HT1080 (cell line): ENCODE results near the gene ALDH1A3. TPM values are rescaled to one million over a fixed set of nuclear protein-coding genes. Genes with fewer than 3 reads are reported as not detected.

Source experiments
- DNase-seq: peaks from one replicate; pipeline ENCODE4 v3.0.0-alpha.2; 2015; ENCODE audit warnings: low read depth
- total RNA-seq: library from RNA; depleted of rRNA; stranded (reverse); fragments of >200 nt; shearing (Covaris generic); gene quantifications from 2 replicates; pipeline ENCODE4 v1.2.3, GENCODE V29; 2014

The ALDH1A3 gene
- total RNA-seq, 1 experiment from 2014 or later = 0.39 TPM

DNA sequence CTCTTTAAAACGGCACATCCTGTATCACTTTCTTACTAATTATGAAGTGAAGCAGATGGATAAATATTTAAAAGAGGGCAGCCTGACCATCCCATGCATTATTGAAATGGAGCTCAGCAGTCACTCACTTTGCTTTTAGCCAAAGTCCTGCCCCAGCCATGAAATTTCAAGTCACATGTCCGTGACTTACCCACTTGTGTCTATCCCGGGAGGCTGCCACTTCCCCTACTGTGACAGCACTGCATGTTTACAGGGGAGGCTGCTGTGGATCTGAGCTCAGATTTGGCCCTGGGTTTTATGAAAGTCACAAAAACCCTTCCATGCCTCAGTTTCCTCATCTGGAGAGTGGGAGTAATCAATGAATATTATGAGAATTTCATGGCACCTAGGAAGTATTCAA is 21.7 kb downstream of the ALDH1A3 start:
- DNase-seq = no peak

DNA sequence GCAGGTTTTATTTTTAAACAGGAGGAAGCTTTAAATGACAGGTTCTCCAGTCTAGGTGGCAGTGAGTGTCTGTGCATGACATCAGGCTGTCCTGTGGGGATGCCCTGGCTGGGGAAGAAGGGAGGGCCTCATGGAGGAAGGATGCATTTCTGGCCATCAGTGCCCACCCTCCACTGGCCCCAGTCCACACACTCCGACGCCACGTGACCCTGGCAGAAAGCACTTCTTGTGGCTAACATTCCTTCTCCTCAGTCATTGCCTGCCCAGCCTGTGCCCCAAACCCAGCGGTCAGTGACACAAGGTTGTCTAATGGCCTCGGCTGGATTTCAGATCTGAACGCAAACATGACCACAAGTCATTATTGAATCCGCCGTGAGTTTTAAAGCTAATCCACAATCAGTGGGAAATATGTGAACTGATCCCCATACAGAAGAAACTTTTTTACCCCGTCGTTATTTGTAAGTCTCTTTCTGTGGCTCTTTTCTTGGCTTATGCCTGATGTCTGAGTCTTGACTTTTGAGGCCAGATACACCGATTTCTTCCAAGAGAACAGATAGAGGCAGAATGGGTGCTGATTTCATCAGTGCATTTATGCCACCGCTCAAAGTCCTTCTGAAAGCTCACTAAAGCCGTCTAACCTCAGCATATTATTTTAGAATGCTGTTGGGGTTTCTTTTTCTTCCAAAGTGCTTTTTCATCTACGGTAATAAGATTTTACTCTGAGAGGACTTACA is 22.2 kb downstream of the ALDH1A3 start:
- no peak for DNase-seq

DNA sequence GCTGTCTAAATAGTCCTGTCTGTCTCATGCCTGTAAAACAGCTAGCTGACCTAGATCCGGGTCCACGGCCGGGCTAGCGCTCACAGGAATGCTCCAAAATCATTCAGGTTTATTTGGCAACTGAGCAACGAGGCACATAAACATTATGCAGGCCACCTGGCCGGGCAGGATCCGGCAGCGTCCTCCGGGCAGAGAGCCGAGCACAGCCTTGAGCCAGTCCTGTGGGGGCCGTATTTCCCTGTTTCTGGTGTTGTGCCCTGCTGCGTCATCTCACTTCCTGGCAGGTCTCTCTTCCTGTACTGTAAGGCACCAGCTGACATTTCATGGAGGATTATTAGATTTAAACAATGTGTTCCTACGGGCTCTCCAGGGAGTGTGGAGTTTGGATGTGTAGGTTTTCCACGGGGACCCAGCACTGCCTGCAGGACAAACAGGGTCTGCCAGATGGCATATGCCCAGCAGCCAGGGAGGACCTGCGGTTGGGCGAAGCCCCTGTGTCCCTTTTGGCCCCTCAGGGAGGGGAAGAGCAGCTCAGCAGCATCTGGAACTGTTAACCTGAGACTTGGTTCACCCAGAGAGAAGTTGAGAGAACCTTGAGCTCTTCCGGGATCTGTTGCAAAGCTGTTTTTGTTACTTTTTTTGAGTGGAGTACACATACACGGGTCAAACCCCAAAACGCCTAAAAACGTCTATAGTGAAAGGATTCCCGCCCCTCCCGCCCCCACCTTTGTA is 23.0 kb downstream of the ALDH1A3 start:
- DNase-seq = peak; percentile 23

DNA sequence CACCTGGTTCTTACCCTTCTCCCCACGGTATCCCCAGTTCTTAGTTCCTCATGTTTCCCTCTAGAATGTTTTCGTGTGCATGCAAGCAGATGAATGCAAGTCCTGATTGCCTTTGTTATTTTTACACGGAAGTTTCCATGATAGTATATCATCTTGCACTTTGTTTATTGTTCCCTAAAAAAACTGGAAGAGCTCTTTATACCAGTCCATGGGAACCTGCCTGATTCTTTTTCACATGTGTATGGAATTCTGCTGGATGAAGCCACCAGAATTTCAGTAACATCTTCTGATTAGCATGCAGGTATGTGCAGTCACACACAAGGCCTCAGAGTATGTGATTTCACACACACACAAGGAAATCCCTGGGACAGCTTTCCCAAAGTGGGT is 23.5 kb downstream of the ALDH1A3 start:
- DNase-seq = no peak

DNA sequence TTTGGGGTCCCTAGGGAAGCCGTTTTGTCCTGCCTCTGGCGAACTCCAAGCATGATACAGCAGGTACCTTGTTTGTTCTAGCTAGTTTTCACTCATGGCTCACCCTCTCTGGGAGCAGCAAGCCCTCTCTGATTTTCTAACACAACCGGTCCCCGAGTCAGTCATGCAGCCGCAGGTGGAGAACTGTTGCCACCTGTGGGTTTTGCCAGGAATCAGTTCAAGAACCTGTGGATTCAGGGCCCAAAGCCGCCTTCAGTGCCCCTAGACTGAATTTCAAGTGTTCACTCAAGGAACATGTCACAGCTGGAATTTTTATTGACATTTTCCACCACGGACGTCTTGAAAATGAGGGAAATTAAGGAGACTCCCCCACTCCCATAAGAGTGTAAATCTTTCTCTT is 26.2 kb downstream of the ALDH1A3 start:
- DNase-seq = no peak

DNA sequence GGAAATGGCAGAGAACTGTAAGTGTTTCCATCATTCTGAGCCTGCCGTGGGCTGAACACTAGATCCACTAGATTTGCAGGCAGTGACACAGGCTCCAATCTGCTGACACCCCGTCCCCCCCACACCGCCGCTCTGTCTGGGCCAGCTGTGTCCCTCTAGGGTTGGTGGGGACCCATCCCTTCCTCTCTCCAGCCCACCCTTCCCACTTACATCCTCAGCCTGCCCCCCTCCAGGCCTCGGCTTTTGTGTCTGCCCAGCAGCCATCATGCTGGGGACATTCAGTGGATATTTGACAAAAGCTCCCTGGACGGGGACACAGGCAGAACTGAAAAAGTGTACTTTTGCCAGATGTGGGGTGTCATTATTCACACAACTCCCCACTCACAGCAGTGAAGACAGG is 28.8 kb downstream of the ALDH1A3 start:
- no peak for DNase-seq

DNA sequence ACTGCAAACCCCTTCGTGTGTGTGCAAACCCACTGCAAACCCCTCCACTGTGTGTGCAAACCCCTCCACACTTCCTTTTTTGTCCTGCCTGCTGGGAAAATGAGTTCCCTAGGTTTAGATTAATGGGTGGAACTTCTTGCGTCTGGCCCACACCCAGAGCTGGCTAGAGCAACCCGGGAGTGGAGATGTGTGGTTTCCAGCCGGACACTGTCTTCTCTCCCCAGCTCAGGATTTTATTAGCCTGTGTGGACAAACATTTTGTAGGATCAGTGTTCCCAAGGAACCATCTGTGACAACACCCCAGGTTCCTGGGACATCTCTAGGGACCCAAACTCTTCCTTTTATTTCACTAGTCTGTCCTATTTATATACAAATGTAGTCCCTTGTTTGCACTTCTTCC is 29.9 kb downstream of the ALDH1A3 start:
- no peak for DNase-seq

DNA sequence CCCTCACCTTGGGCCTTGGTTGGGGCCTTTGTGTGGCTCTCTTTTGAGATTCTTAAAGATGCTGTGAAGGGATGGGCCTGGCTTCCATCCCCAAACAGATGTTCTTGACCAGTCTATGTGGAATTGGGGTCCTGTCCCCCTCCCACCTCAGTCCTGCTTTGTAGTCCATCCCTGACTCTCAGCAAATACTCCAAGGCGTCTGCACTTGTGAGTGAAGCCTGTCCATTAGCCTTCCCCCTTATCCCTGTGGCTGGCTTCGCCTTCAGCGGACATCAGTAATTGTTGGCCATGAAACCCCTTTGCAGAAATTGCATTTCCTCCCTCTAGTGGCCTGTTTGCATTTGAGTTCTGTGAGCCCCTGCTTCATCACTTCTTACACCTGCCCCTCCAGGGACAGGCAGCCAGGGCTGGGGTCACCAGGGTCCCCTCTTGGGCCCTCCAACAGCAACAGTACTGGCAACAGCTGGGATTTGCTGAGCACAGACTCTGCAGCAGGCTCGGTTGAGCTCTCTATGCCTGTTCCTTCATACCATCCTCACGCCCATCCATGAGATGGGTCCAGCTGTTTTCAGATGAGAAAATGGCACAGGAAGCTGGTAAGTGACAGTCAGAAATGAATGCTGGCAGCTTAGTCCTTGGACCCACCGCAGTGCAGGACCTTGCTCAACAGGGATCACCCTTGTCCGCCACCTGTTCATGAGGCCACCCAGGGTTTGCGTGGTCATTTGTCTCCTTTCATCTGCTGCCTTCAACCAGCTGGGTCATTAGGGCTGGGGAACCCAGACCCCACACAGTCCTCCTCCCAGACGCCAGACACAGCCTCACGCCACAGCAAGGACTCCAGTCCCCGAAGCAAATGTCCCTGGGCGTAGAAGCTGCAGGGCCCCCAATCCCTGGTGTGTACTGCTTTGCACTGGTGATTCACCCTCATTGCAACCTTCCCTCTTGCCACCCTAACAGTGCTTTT is 30.6 kb downstream of the ALDH1A3 start:
- no peak for DNase-seq

DNA sequence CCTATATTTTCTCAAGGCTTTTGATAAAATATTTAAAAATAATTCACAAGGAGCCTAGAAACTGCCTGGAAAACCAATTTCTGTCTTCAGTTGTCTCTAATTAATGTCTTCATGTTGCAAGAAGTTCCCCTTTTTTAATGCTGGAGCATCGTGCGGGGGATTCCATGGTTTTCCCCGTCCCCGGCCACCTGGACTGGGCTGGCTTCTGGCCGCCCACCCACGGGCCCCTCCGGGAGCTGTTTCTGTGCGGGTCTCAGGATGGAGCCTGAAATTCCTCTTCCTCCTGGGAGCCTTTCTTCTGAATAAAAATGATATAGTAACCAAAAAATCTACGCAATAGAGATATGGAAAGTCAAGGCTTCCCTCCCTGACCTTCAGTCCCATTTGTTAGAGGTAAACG is 31.5 kb downstream of the ALDH1A3 start:
- no peak for DNase-seq

DNA sequence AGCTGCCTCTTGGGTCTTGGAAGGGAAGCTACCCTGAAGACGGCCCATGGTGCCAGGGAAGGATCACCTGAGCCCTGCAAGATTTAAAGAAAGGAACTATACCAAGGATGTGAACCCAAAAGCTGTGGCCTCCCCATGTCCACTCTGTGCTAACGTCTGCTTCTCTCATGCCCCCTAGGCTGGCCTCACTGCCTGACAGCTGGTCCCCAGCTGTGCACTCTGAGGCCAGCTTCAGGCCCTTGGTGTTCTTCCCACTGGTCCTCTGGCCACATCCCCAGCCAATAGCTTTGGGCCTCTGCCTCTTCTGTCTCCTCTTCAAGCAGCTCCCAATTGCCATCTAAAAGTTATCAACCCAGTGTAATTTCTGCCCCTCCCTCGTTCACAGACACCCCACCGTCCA is 34.3 kb downstream of the ALDH1A3 start:
- DNase-seq = no peak

DNA sequence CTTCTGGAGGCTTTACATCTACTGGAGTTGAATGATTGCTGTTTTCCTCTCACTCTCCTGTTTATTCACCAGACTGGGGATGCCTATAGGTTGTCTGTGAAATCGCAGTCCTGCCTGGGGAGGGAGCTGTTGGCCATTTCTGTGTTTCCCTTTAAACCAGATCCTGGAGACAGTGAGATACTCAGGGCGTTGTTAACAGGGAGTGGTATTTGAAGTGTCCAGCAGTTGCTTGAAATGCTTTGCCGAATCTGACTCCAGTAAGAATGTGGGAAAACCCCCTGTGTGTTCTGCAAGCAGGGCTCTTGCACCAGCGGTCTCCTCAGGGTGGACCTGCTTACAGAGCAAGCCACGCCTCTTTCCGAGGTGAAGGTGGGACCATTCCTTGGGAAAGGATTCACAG is 35.2 kb downstream of the ALDH1A3 start:
- DNase-seq = no peak

DNA sequence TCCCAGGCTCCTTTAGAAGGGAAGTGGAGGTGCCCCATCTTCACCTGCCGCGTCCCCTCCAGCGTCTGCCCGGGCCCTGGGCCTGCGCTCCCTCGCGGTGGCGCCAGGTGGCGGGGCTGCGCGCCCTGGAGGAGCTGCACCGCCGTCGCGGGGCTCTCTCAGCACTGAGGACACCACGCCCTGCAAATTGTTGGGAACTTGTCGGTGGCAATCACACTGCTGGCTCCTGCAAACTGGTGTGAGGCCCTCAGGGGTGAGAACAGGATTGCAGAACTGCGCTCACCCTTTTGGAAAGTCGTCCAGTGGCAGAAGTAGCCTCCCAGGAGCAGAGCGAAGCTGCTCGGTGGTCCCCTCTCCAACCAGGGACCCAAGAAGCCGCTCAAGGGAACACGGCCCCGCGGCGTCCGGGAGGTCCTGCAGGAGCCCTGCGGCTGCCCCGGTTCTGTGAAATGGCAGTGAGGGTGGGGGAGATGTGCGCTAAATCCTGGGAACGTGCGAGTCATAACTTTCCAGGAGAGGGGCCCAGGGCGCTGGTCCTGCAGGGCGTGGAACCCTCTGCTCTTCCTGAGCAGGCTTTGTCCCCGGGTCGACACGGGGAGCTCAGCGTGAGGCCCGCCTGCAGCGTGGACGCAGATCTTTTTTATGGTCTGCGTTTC is 38.5 kb downstream of the ALDH1A3 start:
- DNase-seq = peak; percentile 75

DNA sequence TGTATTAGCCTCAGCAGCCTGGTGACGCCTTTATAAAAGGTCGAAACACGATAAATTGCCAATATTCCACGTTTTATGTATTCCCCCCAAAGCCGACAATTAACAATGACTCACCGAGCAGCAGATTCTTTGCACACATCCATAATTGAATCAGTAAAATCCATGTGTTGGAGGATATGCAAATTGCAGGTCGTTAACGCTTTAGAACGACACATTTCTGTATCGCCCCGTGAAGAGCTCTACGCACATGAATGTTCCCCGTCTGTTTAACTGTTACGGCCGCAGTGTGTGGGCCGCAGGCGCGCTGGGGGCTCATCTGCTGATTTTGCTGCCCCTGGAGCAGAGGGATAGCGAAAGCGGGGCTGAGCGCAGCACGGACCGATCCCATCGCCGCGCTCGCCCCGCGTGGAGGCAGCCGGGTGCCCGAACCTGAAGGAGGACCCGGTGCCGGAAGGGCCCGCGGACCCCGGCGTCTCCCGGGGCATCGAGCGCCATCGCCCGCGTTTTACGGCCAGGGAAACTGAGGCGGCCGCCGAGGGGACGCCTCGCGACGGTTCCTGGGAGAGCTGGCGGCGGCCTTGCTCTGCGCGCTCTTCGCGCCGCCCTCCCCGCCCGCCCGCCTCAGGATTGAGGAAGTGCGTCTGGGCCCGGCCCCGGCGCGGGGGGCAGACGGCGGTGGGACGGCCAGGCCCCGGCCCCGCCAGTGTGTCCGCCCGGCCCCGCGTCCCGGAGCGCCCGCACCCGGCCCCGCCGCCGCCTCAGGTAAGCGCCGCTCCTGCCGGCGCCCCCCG is 39.3 kb downstream of the ALDH1A3 start, which contains the start of gene LRRK1:
LRRK1 (plus strand) TSS at position 668 of the 791 bp plus-strand sequence. CDS start 5,276 bp downstream, outside the sequence.
- DNase-seq = peak; percentile 44

DNA sequence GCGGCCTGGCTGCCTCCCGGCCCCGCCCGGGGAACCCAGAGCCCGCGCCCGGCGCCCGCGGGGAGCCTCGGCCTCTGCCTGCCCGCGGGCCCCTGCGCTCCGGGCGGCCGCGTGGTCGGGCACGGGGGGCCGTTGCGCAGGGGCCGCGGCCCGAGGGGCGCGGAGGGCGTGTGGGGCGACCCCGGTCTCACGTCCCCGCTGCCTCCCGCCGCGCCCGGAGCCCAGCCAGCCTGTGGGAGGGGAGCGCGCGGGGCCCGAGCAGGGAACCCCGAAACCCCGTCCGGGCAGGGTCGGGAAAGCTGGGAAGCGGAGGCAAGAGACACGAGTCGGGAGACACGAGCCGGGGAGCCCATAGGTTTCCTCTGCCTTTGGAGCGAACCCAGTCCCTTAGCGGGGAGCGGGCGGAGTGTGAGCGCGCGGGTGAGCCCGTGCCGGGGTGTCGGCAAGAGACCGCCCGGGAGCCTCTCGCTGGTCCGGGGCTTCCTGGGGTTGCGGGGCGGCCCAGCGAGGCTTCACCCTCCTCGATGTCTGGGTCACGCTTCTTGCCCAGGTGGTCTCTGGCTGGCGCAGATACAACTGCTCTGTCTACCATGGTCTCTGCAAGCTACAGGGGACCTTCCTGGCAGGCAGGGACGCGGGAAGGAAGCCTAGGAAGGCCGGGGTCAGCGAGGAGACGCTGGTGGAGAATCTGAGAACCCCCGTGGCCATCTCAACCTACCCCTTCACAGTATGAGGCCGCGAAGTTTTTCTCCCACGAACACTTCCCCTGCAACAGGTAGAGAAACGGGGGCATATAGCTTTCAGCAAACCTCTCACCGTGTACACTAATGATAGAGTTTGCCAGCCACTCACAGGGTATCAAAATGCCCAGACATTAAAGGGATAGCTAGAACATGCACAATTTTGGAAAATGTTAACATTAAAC is 40.1 kb downstream of the ALDH1A3 start:
- DNase-seq = peak; percentile 22

DNA sequence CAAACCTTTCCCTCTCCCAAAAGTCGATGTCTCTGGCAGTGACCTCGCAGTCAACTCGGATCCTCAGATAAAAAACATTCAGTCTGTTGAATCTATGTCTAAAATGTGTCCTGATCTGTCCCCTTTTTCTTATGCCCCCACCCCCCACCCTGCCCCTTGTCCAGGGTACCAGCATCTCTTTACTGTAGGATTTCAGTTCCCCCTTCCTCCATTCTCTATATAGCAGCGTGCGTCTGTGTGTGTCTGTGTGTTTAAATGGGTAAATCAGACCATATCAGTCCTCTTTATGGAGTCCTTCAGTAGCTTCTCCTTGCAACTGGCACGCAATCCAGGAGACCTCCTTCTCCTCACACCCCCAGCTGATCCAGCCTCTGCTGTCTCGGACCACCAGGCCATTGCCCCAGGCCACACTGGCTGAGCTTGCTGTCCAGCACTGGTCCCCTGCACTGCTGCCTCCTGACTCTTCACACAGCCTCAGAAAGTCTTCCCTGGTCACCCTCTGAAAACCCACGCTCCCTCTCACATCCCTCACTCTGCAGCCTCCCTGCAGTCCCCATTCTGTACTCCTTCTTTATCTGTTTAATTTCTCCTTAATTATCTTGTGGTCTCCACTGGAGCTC is 41.0 kb downstream of the ALDH1A3 start:
- DNase-seq = no peak

DNA sequence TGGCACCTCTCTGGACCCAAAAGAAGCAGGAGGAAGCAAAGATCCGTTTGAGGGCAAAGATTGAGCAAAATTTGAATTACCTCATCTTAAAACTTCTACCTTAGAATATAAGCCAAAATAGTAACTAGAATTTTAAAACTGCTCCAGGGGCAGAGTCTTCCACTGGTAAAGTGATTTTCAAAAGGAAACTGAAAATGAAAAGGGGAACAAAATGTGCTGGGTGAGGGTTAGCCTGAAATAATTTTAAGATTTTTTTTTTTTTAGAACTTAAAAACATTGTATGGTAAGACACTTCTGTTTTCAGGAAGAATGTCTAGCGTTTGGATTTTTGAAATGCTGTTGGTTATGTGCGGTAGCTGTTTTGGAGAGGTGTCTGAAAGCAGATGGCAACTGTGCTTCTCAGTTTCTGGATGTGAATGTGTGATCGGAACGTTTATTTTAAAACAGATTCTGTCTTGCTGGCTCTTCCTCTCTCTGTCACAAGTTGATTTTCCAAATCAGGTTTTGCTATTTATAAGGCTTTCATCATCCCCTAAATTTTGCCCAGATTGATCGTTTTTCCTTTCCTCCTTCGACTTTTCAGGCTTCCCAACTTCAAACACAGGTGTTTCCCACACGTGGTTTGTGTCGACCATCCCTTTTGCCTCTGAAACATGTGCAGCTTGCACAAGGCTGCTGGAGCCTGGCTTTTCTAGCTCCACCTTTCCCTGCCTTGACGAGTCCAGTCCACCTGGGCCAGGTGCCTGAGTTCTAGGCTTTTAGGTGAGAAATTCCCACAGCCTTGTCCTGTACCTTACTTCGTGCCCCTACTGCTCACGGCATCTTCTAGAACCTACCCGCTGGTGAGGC is 42.8 kb downstream of the ALDH1A3 start:
- DNase-seq = no peak

DNA sequence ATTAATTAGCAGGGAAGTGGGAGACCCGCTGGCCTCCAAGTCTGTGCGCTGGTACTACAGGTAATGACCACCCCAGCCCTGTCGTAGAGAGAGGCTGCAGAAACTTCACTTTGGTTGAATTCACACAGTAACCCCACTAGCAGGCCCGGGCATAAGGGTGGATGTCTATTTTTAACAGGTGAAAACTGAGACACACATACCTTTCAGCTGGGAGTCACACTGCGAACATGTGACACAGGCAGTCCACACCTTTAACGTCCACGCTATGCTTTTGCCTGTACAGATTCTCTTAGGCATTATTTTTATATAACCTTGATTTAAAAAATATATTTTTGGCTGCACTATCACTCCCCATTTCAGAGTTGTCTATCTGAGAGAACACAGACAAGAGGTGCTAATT is 43.4 kb downstream of the ALDH1A3 start:
- no peak for DNase-seq

DNA sequence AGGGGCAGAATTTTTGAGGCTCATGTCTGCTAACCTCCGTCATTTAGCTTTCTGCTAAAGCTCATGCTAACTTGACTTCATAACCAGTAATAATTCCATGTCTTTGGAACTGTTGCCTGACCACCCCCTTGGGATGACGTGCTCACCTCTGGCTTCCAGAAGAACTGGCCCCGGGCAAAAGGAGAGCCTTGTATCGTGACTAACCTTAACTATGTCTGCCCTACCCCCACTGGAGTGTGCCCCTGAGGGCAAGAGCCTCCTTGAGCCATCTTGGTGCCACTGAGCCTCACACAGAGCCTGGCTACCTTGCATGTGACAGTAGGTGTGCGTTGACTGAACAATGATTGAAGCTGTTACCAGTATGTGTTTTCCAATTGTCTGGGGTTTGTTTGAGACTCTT is 44.3 kb downstream of the ALDH1A3 start:
- DNase-seq = no peak
